LHCN-M2 (cell line): ENCODE measurements around the gene UBA52. TPM values are rescaled to one million over a fixed set of nuclear protein-coding genes. Genes with fewer than 3 reads are reported as not detected.

Experiments used
- DNase-seq: peaks from one replicate; pipeline ENCODE4 v3.0.0-alpha.2; 2012; ENCODE audit warnings: low read depth
- total RNA-seq: library from RNA; depleted of rRNA; stranded (reverse); fragments of >200 nt; gene quantifications from 2 replicates; pipeline ENCODE4 v1.2.3, GENCODE V29; 2014

The UBA52 gene
- total RNA-seq, 1 experiment from 2014 or later = 772 TPM

GRCh38 chr19:18608102-18608804, 36.6 kb downstream of the UBA52 start:
- DNase-seq = no peak

GRCh38 chr19:18608805-18609716, 37.4 kb downstream of the UBA52 start:
- DNase-seq = no peak

- DNase-seq = no peak
These were observed 38.0 kb downstream of the UBA52 start for GRCh38 chr19:18609717-18610051.

- DNase-seq = no peak
These were observed 38.5 kb downstream of the UBA52 start for GRCh38 chr19:18610245-18610555.

- DNase-seq = no peak
These were observed 39.1 kb downstream of the UBA52 start for GRCh38 chr19:18610556-18611326.

GRCh38 chr19:18611327-18612050, 39.8 kb downstream of the UBA52 start:
- no peak for DNase-seq

GRCh38 chr19:18612051-18612771, 40.6 kb downstream of the UBA52 start:
- DNase-seq = no peak

GRCh38 chr19:18612772-18613588, 41.3 kb downstream of the UBA52 start, which contains the start of gene TMEM59L:
TSS of gene TMEM59L (plus strand) at chr19:18612870. CDS start at chr19:18612959, 89 bp downstream.
- DNase-seq = no peak

GRCh38 chr19:18613589-18614234, 42.1 kb downstream of the UBA52 start:
- no peak for DNase-seq

GRCh38 chr19:18616023-18616422, 44.4 kb downstream of the UBA52 start:
- DNase-seq = no peak

GRCh38 chr19:18617562-18617961, 45.9 kb downstream of the UBA52 start:
- no peak for DNase-seq

GRCh38 chr19:18618236-18618635, 46.6 kb downstream of the UBA52 start:
- DNase-seq = no peak

GRCh38 chr19:18620311-18620710, 48.7 kb downstream of the UBA52 start:
- DNase-seq = no peak

- no peak for DNase-seq
These were observed 49.2 kb downstream of the UBA52 start for GRCh38 chr19:18620902-18621301.

GRCh38 chr19:18626906-18627305, 55.2 kb downstream of the UBA52 start:
- DNase-seq = no peak
